ENCODE data around the gene LYST.

Gene LYST

DNA sequence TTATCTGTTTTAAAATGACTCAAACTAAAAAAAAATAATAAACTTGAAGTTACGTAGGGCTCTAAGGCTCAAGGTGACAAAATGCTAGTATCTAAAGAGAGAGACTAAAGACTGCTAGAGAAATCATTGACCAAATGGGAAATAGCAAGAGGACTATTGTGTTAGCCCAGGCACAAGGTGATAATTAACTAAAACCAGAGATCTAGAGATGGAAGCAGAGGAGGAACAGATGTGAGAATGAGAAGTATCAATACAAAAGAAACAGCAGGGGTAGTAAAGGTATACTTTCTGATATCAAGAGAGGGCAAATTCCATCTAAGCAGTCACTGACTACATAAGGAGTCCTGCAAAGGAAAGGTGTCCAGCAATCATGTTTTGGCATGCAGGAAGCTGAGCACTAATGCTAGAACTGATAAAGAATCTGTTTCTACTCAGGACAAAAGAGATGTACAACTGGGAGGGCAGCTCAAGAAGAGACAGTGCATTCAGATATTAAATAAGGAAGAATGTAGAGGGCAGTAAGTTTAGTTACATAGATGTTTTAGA is 116.9 kb downstream of the LYST start:
- DNase-seq = no peak

DNA sequence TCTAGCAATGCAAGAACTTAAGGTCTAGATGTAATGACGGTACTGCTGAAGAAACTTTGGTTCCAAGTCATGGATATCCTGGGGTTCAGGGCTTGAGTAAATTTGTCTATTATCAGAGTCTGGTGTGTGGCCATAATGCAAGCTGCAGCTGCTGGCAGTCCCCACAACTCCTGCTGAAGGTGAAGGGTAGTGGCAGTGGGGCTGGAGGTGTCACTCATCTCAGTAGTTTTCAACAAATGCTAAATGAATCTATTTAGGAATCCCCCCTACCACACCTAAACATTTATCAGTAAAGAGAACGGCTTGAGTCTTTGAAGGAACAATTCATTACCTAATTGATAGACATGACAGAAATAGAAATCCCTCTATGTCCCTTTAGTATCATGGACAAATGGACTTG is 118.0 kb downstream of the LYST start:
- DNase-seq = no peak

DNA sequence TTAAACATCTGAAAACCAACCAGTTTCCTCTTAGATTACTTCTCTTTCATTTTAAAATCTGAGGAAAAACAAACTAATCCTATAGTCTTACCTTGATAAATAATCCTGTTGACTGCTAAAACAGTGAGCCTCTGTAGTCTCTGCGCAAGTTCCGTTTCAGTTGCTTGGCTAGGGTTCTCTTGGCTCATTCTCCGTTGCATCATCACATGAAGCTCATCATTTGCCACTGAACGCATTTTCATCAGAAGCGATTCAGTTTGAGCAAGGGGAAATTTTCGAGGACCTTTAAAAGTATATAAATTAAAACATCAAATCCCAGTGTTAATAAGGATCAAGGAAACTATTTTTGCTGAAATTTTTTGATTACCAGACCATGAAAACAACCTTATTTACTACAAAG is 120.5 kb downstream of the LYST start:
- peak in 1 of 14 donors; percentile 2 for DNase-seq

DNA sequence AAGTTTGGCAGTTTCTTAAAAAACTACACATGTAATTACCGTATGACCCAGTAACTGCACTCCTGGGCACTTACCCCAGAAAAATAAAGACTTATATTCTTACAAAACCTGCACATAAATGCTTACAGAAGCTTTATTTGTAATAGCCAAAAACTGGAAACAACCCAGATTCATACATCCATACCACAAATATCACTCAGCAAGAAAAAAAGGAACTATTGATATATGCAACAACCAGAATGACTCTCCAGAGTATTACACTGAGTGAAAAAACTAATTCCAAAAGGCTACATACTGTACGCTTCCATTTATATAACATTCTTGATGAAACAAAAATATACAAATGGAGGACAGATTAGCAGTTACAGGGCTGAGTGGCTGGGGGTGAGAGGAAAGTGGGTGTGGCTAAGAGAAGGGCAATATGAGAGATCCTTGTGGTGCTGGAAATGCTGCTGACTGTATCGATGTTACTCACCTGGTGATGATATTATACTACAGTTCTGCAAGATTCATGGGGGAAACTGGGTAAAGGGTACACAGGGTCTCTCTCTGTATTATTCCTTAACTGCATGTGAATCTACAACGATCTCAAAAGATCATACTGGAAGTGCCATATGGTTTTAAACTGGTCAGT is 121.1 kb downstream of the LYST start:
- no peak for DNase-seq

DNA sequence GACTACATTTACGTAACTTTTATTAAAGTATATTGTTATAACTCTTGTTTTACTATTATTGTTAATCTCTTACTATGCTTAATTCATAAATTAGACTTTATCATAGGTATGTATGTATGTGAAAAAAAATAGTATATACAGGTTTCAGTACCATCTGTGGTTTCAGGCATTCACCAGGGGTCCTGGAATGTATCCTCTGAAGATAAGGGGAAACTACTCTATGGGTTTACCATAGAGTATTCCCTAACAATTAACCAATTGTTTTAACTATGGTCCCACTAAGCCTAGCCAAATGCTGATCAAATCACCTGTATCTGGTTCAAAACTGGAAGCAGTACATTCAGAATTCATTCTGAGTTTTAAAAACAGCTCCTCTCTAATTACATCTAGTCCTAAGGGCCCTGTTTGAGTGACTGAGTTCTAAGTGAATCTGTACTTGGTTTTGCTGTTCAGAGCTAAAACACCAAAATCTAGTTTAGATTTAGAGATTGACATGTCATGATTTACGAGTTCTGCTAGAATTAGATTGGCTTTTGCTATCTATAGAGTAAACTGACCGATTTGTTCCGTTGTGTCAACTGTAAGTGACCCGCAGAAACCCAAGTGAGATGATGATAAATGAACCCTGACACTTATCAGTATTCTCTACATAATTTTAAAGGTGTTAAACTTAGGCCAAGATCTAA is 123.6 kb downstream of the LYST start:
- no peak for DNase-seq

DNA sequence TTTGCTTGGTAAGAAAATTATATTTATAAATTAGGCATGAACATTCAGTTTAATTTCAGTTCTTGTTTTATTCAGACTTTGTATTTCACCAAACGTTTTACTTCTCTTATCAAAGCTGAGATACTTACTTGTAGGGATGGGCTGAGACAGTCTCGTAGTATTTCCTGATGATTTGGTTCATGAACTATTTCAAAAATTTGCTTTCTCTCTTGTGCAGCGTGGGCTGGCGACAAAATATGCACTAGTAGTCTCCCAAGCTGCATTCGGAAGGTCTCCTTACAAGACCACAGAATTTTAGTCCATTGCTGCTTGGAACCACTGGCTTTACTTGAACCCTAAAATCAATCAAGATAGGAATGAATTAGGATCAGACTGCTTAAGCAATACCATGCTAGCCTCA is 125.4 kb downstream of the LYST start:
- no peak for DNase-seq

DNA sequence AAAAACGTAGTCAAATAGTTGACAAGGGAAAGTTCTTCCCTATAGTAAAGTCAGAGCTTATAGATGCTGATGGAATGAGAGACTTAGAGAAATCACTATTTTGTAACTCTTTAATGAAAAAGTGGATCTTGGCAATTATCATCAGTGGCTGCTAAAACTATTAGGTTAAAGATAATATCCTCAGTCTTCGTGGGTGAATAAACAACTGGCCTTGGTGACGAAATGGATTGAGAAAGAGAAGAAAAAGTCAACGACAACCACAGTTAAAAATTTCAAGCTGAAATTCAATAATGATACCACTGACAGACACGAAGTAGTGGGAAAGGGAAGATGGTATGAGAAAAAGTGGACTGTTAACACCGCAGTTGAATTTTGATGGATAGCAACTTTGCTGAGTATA is 127.1 kb downstream of the LYST start:
- no peak for DNase-seq

DNA sequence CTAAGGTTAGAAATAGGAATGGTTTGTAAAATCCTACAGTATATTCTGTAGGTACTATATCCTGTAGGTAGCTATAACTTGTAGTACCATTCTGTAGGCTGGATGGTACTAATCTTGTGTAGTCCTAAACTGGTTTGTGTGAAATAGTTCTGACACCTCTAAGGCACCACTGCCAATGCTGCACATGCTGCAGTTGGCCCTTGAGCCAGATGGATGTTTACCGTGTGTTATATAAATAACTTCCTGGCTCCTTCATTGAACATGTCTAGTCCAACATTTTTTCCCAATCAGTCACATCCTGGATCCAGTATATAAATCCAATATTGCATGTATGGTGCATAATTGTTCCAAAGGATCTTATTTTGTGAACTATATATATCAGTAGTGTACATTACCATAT is 127.6 kb downstream of the LYST start:
- no peak for DNase-seq

DNA sequence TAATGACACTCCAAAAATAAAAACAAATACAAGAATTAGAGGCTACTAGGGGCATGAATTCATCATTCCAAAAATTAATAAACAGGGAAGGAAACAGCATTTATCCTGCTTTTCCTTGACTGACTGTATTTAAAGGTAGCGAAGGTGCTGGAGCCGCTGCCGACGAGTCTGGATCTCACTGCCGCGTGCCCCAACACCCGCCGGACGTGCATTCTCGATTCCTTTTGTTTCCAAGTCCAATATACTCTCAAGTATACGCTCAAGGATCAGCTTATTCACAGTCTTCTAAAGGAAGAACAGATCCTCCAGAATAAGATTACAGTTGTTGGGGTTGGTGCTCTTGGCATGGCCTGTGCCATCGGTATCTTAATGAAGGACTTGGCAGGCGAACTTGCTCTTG is 129.0 kb downstream of the LYST start:
- DNase-seq = no peak

DNA sequence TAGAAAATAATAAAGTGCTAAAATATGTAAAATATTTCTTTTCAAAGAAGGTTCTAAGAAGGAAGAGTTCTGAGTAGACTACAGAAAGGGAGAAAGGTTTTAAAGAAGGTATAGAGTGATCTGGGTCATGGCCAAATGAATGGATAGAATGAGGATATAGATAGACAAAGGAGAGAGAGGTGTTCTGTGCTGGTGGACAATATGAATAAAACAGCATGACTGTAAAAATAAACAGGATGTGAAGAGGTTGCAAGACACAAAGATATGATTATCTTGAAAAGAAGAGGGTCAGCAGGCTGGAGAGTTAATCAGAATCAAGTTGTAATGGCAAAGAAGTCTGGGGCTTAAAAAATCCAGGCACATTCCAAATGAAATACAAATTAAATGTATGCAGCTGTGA is 130.4 kb downstream of the LYST start:
- no peak for DNase-seq

DNA sequence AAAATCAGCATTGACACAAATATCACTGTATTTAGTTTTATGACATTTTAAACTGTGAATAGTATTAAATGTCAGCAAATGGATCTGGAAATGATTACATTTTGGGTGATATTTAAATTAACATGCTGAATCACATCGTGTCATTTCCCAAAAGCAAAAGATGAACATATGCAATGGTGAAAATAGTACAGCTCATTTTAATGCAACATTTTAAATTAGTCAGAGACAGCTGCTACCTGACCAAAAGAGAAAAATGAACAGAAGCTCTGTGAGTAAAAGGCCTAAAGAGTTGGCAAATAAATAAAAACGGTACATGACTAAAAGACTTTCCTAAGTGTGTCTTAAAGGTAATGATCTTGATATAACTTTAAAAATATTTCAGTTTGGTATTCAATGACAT is 131.1 kb downstream of the LYST start:
- no peak for DNase-seq

DNA sequence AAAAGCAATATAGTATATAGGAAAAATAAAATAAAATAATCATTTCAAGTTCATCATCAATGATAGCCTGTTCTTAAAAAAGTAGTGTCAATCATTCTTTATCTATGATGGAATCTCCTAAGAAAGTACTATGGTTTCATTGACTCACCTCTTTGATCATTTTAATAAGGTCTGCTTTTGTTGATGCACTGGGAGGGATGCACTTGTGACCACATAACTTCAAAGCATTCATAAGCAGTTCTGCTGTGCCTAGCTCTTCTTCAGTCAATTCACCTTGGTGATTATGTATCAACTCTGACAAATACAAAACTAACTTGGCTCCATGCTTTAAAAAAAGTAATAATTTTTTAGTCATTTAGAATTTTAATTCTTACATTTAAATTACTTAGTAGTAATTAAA is 132.4 kb downstream of the LYST start:
- DNase-seq = no peak

DNA sequence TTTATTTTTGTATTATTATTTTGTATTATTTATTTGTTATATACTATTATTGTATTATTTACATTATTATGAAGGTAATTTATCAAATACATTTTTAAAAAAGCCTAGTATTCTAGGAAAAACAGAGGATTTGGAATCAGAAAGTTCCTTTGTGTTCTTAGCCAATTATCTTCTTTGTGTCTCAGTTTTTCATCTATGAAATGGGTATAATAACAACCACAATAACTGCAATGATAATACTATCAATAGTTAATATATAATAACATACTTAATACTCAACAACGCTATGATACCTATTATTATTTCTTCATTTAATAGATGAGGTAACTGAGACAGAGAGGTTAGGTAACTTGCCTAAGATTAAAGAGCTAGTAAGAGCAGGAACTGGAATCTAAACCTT is 136.7 kb downstream of the LYST start:
- no peak for DNase-seq

DNA sequence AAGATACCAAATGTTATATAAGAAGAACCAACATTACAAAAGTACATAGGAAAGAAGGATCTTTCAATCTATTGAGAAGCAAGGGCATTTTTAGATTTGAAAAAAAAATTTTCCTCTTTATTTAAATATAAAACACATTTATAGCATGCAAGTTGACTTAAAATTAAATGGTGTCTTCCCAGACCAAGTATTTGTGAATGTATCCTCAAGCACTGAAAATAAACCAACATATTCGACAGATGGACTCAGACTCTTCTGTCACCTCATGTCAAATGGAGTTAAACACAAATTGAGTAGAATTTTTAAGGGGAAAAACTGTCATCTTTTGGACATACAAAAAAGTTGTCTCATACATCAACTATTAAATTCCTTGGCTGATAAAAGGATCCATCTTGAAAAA is 140.1 kb downstream of the LYST start:
- no peak for DNase-seq

DNA sequence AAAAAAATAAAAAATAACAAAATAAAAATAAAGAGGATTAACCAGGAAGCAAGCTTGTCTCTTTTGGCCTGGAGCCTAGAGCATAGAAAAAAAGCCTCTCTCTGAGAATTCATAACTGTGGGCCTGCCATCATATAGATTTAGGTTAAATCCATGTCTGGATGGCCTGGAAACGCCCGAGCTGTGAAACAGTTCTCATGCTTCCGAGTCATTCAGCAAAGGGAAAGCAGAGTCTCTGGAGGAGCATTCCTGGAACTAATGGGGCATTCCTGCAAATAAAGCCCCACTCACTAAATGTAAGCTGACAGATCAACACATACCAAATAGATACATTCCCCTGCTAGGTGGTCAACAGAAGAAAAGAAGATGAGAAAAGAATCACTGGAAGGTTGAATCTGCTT is 141.3 kb downstream of the LYST start:
- no peak for DNase-seq

DNA sequence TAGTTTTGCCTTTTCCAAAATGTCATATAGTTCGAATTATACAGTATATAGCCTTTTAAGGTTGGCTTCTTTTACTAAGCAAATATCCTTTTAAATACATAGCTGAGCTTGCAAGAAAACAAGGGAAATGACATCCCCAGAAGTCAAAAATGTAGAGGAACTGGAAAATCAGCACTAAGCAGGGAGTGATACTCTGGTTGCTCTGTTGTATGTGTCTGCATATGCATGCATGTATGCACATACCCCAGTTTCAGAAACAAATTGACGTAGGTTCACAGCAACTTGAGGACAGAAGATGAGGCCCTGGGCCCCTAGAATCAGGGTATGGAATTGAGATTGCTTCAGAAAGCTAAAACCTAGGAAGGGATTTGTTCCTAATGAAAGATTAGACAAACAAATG is 142.0 kb downstream of the LYST start:
- no peak for DNase-seq

DNA sequence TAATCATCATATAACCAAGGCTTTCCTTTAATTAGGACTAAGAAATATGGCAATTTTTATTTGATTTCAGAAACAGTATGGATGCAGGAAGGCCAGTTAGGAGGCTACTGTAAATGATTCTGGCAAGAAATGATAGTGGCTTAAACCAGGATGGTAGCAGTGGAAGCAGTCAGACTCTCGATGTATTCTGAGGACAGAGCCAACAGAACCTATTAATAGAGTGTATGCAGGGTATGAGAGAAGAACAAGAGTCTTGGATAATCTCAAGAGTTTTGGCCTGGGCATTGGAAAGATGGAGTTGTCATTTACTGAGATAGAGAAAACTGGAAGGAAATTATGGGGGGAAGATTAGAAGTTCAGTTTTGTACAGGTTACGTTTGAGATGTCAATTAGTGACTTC is 143.8 kb downstream of the LYST start:
- no peak for DNase-seq

DNA sequence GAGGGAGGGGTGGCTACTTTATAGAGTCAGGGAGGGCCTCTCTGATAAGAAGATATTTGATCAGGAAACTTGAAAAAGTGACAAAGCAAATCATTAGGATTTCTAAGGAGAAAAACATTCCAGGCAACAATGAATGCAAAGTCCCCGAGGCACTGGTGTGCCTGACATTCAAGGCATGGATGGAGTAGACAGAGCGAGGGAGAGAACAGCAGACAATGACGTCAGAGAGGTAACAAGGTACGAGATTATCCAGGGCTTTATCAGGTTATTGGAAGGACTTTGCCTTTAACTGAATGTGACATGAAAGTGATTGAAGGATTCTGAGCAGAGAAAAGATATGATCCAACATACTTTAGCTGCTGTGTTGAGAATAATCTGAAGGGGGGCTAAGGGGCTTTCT is 144.7 kb downstream of the LYST start:
- DNase-seq = no peak

DNA sequence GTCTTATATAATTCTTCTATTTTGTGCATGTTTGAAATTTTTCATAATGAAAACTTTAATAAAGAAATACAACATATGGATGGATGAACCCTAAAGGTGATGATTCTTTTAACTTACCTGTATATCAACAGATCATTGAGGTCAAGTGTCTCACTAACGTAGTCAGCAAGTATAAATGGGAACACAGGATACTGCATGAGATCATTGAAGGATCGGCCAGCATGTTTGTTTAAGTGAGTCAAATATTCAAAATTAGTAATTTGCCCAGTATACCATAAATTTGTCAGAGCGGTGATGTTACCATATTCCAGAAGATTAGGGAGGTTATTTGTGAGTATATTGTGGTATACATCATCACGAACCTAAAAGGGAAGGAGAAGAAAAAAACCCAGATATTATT is 146.2 kb downstream of the LYST start:
- DNase-seq = no peak

DNA sequence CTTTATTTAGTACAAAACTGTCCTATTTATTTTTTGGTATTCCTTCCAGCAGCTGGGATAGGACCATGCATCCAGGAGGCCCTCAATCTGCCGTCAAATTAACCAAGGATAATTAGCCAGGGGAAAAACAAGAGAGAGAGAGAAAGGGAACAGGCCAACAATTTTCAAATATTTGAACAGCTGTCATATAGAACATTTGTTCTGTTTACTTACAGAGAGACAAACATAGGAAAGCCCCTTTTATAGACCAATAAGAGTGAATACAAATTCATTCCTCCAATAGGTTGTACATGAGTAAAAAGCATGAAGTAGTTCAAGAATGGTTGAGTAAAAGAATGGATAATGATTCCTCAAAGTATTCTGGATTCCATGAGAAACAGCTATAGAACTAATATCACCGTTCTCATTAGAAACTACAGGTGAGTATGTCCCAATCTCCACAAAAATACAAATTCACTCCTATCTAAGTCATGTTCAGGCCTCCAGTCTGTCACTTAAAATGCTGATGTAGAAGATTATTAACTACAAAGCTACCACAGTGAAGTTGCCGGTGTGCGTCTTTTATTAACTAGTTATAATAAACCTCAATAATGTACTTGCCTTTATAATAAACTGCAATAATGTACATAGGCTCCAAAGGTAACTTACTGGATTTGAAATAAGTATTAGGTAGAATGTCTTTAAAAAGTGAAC is 152.4 kb downstream of the LYST start:
- DNase-seq = peak in 1 of 14 donors; percentile 16

DNA sequence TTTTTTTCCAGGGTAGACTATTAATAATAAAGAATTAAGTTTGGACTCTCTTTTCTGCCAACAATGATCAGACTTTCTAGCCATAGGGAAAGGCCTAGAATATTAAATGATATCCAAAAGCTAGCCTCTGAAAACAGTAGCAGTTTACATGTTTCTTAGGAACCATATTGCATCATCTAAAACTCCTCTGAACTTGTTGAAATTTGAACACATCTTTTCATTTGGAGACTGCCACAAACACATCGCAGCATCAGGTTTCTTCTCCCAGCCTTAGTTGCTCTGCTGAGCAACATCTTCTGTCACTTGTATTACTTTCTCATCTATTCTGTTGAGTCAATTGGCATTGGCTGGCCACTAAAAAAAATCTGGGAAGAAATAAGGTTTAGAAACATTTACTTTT is 153.9 kb downstream of the LYST start:
- no peak for DNase-seq

DNA sequence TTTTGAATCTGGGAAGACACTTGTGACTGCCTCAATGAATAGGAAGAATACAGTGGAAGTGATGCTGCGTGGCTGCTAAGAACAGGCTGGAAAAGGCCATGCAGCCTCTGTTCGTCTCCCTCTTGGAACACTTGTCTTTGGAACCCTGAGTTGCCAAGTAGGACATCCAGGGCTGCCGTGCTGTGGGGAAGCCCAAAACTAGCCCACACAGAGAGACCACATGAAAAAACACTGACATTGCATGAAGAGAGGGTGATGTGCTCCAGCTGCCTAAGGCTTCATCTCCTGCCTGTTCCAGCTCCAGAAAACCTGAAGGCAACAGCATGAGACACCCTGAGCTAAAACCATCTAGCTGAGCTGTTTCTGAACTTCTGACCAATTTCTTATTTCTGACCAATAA is 156.0 kb downstream of the LYST start:
- DNase-seq = peak in 1 of 14 donors; percentile 3

DNA sequence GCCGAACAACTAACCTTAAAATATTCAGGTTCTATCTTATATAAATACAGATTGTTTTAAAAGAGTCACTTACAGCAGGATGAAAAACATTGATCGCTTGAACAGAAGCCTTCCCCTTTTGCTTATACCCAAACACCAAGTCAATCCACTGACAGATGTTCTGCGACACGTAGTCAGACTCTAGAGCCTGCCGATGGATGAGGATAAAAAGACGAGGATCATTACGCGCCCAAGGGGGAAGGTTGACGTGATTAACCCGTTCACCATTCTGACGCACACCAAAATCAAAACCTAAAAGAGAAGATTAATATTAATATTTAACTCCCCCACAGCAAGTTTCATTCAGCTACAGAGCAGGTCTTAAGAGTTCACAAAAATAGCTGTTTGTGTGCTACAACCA is 157.7 kb downstream of the LYST start:
- no peak for DNase-seq

DNA sequence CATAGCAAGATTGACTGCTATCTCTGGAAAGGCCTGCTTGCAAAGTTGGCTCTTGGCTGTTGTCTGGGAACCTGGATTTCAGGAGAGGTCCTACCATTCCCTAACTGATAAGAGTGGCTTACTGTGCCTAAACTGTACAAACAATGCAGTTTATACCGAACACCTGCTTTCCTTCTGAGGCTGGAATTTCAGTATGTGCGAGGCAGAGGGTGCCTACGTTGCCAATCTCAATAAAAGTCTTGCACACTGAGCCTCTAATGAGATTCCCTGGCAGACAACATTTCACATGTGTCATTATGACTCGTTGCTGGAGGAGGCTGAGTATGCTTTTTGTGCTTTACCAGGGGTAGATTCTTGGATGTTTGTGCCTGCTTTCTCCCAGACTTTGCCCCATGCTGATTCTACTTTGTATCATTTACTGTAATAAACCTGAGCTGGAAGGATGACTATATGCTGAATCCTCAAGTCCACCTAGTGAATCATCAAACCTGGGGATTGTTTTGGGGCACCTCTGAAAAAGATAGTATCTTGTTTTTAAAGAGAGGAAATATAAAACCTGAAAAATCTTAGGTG is 158.2 kb downstream of the LYST start:
- no peak for DNase-seq

All from C1 segment of cervical spinal cord (tissue), 14 donors.